ENCODE results near the gene MAPKAP1.

The MAPKAP1 gene

DNA sequence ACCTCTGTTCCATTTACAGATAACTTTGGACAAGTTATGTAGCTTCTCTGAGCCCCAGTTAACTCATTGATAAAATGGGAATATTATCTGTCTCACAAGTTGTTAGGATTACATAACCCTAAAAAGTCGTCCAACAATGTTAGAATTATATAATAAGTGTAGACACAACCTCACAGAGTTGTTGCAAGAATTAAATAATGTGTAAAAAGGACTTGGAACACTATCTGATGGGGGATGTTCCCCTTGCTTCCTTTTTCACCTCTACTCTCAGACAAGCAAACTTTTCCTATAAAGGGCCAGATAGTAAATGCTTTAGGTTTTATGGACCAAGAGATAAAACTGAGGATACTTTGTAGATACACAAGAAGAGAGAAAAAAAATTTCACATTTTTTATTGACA is 251.9 kb downstream of the MAPKAP1 start:
- no peak for DNase-seq (ENCODE audit: low read depth)

DNA sequence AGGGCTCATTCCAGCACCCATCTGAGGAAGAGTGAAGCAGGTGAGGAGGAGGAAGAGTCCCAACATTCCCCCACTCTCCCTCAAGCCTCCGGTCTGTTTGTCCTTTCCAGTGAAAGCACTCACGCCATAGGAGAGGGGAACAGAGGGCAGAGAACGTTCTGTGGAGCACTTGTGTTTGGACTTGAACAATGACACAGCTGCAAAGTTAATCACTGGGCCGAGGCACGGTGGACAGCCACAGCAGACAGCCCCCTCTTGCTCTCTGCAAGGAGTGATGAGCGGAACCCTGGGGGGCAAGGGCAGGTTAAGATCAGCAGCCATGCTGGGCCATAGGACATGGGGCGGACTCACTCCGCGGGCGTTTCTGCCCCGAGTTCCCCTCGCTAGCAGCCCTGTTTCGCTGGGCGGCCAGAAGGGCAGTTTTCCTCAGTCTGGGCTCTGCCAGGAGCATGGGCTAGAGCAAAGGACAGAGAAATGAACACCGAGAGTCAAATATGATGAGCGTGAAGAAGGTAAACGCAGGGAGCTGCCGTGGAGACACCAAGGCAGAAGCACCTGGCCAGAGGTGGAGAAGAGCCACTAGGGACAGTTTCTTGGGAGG is 259.7 kb downstream of the MAPKAP1 start:
- no peak for DNase-seq (ENCODE audit: low read depth)

DNA sequence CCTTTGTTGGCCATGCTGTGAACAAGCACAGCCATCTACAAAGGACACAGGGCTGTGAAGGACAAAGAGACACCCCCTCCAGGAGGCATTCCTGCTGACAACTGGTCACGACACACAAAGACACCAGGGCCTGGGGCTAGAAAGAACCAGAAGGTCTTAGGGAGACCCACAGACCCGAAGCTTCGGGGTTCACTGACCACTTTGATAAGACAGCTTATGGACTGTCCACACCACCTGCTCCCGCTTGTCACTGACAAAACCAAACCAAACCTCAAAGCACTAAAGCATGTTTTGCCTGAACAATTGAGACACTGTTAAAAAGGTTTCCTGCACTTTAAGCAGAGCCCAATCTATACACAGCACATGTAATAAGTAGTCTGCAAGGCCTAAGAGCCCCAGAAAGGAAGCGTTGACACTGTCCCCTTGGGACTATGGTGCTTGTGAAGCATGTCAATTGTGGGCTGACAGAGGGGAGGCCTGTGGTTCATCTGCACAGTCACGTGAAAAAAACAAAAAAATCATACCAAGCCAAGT is 260.4 kb downstream of the MAPKAP1 start:
- DNase-seq (ENCODE audit: low read depth), result no peak

DNA sequence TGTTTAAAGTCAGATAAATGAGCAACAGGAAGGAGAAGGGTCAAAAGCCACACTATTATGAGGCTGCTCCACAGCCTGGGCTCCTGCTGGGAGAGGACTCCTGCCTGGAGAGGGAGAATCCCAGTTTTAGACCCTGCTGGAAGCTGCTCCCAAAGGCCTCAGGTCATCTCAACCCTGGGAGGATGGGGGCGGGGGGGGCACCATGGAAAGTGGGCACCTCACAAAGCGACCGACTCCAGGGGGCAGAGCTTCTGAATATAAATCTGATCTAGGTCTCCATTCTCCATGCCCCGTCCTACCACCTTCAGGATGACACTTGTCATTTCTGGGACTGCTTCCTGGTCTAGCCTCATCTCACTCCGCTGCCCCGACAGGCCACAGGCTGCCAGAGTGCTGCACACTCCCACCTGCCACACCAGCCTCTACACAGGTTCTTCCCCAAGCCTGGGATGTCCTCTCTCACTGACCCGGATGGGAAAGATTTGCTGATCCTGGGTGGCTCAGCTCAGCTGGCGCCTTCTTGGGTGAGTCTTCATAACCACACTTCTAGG is 262.0 kb downstream of the MAPKAP1 start:
- DNase-seq (ENCODE audit: low read depth), result no peak

DNA sequence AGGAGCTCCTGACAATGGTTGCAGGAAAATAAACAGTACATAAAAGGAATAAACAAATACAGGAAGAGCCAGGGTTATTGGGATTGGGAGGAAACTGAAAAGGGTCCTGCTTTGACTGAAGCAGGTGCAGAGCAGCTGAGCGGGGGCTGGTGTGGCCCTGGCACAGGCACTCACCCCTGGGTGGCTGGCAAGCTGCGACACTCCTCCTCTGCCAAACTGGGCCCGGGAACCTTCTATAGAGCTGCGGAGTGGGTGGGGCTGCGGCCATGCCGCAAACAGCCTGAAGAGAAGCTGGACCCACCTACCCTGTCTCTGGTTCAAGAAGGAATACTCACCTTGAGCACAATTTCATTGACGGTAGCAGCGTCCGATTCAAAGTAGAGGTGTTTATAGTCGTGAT is 262.8 kb downstream of the MAPKAP1 start:
- no peak for DNase-seq (ENCODE audit: low read depth)

DNA sequence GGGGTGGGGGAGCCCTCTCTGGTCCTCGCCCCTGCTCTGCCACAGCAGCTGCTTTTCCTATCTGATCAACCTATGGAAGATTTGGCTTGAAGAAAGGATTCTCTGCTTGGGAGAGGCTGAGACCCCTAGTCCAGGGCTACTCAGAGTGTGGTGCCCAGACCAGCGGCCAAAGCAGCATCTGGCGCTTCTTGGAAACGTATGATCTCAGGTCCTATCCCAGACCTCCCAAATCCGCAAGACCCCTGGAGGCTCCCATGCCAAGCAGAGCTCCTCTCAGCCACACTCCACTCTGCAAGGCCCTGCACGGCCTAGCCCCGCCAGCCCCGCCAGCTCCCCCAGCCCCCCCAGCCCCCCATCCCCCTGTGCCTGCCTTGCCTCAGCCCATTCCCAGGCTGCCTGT is 263.6 kb downstream of the MAPKAP1 start:
- no peak for DNase-seq (ENCODE audit: low read depth)

DNA sequence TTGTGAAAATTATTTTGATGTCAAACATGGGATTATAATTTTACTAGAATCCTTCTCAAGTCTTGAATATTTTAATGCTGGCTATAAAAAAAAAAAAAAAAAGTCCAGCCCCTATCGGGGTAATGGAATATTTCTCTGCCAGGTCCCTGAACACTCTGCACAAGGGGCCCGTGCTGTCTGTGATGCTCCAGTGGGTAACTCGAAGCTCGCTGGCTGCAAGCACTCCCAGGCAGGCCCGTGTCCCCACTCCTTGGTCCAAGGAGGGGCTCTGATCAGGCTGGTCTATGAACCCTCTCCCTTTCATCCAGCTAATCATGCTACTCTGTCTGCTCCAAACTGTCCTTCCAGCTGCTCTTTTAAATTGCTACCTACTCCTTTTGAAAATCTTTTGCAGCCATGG is 264.6 kb downstream of the MAPKAP1 start:
- DNase-seq (ENCODE audit: low read depth), result no peak

DNA sequence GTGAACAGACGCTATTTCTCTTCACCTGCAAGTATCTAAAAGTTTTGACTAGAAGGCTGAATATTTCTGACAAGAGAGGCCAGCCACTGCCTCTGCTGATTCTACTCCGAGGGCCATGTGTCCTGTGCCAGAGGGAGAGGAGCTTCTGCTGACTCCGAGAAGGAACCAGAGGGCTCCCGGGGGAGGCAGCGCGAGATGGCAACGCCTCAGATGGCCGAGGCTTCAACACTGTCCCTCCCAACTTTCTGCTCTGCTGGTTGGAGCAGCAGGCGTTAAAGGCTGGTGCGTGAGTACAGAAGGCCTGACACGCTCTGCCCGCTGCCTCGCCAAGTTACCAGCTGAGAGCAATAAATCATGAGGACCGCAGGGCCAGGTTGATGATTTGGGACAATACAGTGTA is 266.6 kb downstream of the MAPKAP1 start:
- no peak for DNase-seq (ENCODE audit: low read depth)

DNA sequence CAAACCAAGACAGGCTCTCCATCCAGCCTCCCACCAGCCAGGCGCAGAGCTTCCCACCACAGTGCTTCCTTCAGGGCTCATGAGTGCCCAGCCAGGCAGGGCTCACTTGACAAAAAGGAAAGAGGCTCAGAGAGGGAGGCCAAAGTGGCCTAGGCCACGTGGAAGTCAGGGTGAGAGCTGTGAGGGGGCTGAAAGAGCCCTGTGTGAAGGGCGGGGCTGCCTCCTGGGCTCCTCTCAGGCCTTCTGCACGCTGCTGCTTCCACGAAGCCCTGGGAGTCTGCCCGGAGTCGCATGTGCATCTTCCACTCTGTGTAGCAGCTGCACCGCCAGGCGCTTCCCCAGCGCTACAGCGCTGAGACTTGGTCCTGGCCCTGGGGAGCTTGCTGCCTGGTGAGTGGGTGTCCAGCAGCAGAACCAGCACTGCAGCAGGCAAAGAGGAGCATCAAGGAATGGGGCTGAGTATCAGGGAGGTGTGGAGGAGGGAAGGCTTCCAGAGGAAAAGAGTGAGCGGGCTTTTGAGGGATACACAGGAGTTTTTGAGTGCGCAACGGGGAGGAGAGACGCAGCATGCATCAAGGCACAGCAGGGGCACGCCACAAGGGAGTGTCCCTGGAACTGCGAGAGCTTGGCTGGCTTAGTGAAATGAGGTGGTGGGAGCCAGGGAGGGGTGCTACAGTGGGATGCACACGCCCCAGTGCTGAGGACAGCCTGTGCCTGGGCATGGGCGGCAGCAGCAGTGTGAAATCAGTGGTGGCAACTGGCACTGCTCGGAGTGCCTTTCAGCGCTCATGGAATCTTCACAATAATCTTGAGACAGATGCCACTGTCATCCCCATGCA is 267.4 kb downstream of the MAPKAP1 start:
- no peak for DNase-seq (ENCODE audit: low read depth)

DNA sequence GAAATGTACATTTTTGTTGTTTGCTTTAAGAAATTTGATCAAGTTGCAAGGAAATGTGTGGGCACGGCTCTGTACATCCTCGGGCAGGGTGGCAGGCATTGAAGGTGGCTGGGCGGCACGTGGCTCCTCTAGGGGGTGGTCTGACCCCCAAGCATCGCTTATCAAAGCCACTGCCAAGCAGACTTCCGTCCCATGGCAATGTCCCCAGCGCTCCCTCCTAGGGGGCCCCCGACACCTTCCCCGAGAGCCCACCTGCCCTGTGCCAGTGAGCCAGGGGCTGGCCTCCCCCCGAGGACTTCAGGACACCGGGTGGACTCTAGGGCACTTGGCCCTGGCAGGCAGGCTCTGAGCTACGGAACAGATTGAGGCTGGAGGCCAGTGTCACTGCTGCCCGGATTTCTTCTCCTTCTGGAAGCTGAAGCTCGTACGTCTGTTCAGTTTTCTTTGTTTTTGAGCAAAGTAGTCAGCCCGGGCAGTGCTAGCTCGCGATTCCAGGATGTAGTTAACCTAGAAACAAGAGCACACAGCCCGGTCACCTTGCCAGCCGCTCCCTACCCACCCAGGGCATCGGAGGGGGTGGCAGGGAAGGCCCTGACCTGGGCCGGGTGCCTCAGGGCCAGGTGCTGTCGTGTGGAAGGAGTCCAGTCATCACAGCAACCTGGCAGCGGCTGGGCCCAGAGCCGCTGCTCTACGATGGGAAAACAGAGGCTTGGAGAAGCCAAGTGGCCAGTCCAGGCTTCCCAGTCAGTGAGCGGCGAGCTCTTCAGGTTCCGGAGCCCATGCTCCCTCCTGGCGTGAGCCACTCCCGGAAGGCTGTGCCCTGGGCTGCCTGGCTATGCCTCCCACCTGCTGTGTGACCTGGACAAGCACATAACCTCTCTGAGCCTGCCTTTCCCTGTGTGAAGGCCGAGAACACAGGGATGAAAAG is 268.2 kb downstream of the MAPKAP1 start:
- DNase-seq (ENCODE audit: low read depth), result no peak

DNA sequence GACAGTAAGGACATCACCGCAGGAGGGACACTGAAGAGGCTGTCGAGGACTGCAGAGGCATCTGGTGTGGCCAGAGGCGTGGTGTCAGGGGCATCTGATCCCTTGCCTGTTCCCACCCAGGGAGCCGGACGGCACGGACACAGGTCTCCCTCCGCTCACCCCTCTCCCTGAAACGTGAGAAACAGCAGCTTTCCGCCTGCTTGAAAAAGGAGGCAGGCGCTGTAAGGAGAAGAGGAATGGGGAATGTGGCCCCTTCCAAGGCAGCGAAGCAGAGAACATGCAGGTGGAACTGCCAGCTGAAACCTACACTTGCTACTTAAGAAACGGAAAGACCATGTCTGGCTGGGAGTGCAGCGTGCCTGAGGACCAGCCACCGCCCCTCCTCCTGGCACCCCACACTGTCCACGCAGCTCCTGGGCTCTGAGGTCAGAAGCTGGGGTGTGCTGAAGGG is 269.2 kb downstream of the MAPKAP1 start:
- no peak for DNase-seq (ENCODE audit: low read depth)

DNA sequence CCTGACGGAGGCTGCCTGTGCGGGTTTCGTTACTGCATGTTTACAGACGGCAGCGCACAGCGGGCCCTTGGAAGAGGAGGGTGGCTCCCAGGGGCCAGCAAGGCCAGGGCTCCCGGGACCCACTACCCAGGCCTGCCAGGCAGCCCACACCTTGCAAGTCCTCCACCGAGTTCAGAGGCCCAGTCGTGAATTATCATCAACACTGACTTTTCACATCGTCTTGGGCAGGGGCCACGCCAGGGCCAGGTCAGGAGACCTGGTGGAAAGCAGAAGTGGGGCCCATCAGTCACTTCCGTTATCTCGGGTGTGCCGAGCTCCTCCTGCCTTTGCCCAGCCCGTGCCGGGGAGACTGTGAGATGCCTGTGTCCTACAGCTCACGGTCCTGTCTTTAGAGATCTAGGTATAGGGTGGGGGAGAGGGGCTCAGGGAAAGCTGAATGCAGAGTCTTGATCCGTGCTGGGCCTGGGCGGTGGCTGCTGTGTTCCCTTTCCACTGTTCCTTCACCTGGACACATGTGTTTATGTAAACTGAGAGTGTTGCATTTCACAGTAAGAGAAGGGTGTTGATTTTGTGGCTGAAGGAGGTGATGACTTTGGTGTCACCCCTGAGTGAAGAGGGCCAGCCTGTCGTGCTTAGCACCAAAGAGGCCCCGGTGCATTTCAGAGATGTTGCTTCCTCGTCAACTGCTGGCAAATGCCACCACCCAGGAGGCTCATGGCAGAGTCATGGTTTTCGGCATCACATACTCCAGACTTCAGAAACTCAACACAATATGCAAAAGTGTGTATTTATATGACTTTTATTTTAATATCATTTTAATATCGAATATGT is 270.2 kb downstream of the MAPKAP1 start:
- DNase-seq (ENCODE audit: low read depth), result no peak

DNA sequence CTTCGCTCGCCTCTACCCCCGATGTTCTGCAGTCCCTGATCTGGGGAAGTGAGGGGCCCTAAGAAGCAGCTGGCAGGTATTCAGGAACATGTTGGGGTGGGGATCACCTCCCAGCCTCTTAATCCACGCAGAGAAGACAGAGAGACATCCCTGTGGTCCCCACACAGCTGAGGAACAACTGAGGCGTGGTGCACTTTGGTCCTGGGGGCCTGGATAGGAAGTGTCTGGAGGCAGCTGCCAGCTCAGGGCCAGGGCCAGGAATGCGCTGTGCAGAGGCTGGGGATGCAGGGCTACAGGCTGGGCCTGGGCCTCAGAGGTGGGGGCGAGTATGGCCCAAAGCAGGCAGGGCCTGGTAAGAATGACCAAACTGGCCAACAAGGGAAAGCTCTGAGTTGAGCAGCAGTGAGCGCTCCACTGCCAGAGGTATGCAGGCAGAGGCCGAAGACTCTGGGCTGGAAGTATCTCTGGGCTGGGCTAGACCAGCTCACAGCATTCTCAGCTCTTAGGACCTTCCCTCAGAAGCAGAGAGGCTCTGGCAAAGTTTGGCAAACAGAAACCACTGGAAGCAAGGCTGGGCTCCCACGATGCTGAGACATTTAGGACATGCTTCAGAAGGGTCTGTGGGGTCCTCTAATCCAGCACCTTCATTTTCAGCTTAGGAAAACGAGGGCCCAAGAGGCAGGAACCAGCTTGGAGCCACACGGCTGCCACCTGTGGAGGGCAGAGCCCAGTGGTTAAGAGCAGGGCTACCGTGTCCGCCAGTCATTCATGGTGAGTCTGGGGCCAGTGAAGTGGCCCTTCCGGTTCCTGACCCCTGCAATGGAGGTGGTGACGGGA is 271.0 kb downstream of the MAPKAP1 start:
- DNase-seq (ENCODE audit: low read depth), result no peak

DNA sequence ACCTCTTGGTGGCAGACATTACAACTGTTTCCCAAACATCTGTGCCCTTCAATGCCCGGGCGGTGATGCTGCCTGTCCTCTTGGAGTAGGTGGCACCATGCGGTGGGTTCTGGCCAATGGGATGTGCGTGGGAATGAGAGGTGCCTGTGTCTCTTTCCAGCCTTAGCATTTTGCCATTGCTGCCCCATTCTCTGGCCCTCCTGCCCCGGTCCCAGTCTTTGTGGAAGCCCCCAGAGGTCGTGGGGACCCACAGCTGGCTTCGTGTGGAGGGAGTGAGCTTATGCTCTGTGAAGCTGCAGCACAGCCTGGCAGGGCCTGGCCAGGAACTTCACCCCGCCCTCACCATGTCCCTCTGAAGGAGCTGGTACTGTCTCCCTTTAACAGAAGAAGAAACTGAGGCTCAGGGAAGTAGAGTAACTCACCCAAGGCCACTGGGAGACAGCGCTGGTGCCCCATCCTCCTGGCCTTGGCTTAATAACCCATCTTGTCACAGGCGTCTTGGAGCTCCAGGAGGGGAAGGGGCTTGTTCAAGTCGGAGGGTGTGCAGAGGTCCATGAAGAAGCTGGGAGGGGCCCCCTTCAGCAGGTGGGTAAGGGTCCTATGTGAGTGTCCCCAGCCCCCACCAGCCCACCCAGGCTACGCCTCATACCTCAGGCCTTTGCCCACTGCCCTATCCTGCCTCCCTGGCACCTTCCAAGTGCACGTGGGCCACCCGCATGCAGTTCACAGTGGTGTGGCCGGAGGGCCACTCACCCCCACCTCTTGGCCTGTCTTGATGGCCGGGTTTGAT is 271.8 kb downstream of the MAPKAP1 start:
- no peak for DNase-seq (ENCODE audit: low read depth)

DNA sequence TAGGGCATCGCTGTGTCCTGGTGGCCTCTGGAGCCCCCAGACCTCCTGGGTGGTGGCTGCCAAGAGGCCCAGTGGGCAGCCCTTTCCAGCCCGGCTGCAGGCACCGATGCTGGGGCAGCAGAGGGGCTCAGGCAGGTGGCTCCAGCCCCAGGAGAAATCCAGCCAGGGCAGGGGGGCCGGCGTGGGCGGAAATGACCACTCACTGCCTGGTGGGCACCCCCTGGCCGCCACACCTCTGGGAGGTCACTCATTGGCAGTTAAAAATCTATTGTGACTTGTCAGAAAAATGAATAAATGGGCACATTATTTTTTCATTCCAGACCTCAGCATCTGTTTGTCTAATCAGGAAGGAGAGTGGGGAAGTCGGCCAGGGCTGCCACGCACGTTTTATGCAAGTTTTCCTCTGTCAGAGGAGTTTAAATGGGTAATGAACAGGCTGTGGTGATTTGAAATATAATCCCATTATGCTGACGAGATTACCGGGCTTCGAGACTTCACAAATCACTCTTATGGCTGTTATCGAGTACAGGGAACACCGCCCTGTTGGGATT is 273.5 kb downstream of the MAPKAP1 start:
- DNase-seq (ENCODE audit: low read depth), result no peak

DNA sequence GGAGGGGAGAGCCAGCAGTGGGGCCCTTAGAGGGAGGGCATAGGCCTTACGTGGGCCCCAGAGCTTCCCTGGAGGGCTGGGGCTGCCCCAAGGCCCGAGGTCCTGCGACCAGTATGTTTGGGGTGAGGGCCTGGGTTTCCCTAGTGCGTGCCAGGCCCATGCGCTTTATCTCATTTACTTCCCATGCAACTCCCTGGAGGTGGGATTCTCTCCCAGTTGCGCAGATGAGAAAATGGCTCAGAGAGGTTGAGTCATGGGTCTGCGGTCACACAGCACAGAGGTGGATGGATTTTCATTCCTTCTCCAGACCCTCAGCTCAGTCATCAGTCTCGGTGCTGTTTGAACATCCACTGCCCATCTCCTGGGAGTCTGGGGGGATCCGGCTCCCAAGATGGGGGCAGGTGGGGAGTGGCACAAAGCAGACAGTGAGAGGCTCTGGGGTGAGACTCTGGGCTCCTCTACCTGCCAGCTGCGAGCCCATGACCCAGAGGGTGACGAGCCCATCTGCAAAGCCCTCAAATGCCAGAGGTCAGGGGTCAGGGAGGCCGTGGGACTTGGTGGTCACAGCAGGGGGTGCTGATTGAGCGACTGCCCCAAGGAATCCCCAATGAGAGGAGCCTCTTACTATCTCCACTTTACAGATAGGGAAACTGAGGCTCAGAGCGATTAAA is 274.2 kb downstream of the MAPKAP1 start:
- no peak for DNase-seq (ENCODE audit: low read depth)

DNA sequence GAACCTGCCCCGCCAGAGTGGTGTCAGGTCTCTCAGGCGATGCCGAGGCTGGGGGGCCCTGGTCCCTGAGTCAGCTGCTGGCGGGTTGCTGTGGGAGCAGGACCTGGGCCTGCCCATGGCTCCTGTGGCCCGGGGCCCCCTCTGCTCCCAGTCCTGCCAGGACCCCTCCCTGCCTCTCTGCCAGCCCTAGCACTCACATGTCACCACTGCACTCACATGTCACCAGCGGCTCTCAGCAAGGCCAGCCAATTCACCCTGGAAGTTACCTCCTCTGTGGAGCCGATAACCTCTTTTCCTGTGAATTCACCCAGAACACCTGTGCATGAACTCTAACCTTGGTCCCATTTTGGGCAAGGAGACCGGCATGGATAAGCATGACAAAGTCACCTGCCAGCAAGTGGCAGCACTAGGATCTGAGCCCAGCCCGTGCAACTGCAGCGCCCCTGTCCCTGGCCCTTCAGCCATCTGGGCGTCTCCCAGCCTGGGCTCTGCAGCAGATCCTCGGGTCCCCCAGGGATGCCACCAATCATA is 275.2 kb downstream of the MAPKAP1 start:
- no peak for DNase-seq (ENCODE audit: low read depth)

DNA sequence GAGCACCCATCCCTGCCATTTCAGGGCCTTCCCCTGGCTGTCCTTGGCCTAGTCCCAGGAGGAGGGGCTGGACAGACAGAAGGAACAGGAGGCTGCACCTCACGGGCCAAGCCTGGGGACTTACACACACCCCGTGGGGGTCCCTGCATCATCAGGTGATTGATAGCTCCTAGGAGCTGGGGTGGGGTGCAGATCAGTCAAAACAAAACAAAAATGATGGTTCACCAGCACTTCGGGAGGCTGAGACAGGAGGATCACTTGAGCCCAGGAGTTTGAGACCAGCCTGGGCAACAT is 276.0 kb downstream of the MAPKAP1 start:
- DNase-seq (ENCODE audit: low read depth), result no peak
